Natural killer cell treated with Interleukin-12 subunit alpha and Interleukin-12 subunit beta and Interleukin-15 and Interleukin-18, amount 100 ng/mL, for 72 hours (primary cell): ENCODE data around the gene PALMD. TPM values are rescaled to one million over a fixed set of nuclear protein-coding genes. Genes with fewer than 3 reads are reported as not detected.

Source experiments
- ATAC-seq, 2 donors: fragments of 150-1000 bp; cut with Tn5 transposase in 1 of 2; sonication (Bioruptor Pico), chemical (Tn5 transposase) in 1 of 2; 2 replicates each; pipeline ENCODE4 v1.10.0; 2021
- DNase-seq: peaks from one replicate; pipeline ENCODE4 v3.0.0; 2022; ENCODE audit warnings: low spot score
- H3K27ac Mint-ChIP-seq, 2 donors: 1 replicate in 1 of 2; 2 replicates in 1 of 2; pipeline ENCODE4 v1.8.0; 2022; ENCODE audit warnings: mixed read lengths in 2 of 2, mild to moderate bottlenecking in 1 of 2, moderate library complexity in 1 of 2
- H3K27me3 Mint-ChIP-seq, 2 donors: 1 replicate in 1 of 2; 2 replicates in 1 of 2; pipeline ENCODE4 v1.8.0; 2022; ENCODE audit warnings: mixed read lengths in 2 of 2
- H3K36me3 Mint-ChIP-seq: one replicate; pipeline ENCODE4 v1.8.0; 2022; ENCODE audit warnings: mixed read lengths
- H3K4me1 Mint-ChIP-seq, 2 donors: 1 replicate in 1 of 2; 2 replicates in 1 of 2; pipeline ENCODE4 v1.8.0; 2022; ENCODE audit warnings: low read depth in 2 of 2, mixed read lengths in 2 of 2, mild to moderate bottlenecking in 1 of 2
- H3K4me3 Mint-ChIP-seq: one replicate; pipeline ENCODE4 v1.8.0; 2022; ENCODE audit warnings: mixed read lengths
- H3K9me3 Mint-ChIP-seq: 2 replicates; pipeline ENCODE4 v1.8.0; 2022; ENCODE audit warnings: mixed read lengths
- total RNA-seq, 2 donors: library from RNA; stranded (reverse); gene quantifications; one replicate each; pipeline ENCODE4 v1.2.3, GENCODE V29; 2022

The PALMD gene
- total RNA-seq, 2 donors from 2014 or later, result not detected

- ATAC-seq, result no peak
- Mint-ChIP-seq H3K9me3 (no peaks in the 10 kb centered on the region), H3K4me1 (peaks cover 0 to 4% of the 10 kb centered on the region in 2 donors), H3K36me3 (no peaks in the 10 kb centered on the region), H3K27me3 (no peaks in the 10 kb centered on the region), H3K27ac (no peak overlapping the region), H3K4me3 (no peak overlapping the region)
- no peak for DNase-seq
These were observed 61.7 kb downstream of the PALMD start for GRCh38 chr1:99707535-99708142.

- Mint-ChIP-seq H3K9me3 (no peaks in the 10 kb centered on the region), H3K27ac (no peak overlapping the region), H3K4me3 (no peak overlapping the region), H3K4me1 (no peaks in the 10 kb centered on the region), H3K36me3 (no peaks in the 10 kb centered on the region), H3K27me3 (no peaks in the 10 kb centered on the region)
- DNase-seq (no peak), ATAC-seq (no peak)
These were observed 65.1 kb downstream of the PALMD start for GRCh38 chr1:99710994-99711393.

DNA sequence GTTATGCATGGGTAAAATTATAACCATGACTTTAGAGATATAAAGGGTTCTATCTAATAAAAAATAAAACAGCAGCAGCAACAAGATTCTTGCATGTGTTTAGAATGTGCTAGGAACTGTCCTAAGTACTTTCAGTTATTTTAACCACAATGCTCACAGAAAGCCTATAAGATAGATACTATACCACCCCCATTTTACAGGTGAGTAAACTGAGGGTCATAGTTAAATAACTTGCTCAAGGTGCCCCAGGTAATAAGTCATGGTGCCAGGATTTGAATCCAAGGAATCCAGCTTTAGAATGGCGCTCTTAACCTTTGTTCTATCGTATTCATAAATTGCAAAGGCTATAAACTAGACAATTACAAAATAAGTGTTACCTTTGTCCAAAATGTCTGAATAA is 67.1 kb downstream of the PALMD start:
- Mint-ChIP-seq H3K4me3 (no peak overlapping the region), H3K27me3 (no peaks in the 10 kb centered on the region), H3K27ac (no peak overlapping the region), H3K9me3 (no peaks in the 10 kb centered on the region), H3K4me1 (no peaks in the 10 kb centered on the region), H3K36me3 (no peaks in the 10 kb centered on the region)
- ATAC-seq, result no peak
- DNase-seq, result no peak

GRCh38 chr1:99717005-99717404 is 71.1 kb downstream of the PALMD start:
- H3K36me3 Mint-ChIP-seq, result no peaks in the 10 kb centered on the region

GRCh38 chr1:99723251-99723650 is 77.3 kb downstream of the PALMD start:
- DNase-seq (no peak), ATAC-seq (no peak)
- Mint-ChIP-seq H3K4me3 (no peak overlapping the region), H3K27ac (no peak overlapping the region), H3K27me3 (no peaks in the 10 kb centered on the region), H3K9me3 (no peaks in the 10 kb centered on the region), H3K4me1 (no peaks in the 10 kb centered on the region), H3K36me3 (no peaks in the 10 kb centered on the region)

More at GRCh38 chr1:99717005-99717404, 71.1 kb downstream of the PALMD start:
- no peak for ATAC-seq
- Mint-ChIP-seq H3K4me1 (no peaks in the 10 kb centered on the region), H3K27me3 (no peaks in the 10 kb centered on the region), H3K4me3 (no peak overlapping the region), H3K9me3 (no peaks in the 10 kb centered on the region), H3K27ac (no peak overlapping the region)
- DNase-seq, result no peak

DNA sequence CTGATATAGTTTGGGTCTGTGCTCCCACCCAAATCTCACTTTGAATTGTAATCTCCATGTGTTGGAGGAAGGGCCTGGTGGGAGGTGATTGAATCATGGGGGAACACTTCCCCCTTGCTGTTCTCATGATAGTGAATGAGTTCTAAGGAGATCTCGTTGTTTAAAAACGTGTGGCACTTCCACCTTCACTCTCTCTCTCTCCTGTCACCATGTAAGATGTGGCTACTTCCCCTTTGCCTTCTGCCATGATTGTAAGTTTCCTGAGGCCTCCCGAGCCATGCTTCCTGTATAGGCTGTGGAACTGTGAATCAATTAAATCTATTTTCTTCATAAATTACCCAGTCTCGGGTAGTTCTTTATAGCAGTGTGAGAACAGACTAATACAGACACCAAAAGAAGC is 80.1 kb downstream of the PALMD start:
- Mint-ChIP-seq H3K4me1 (no peaks in the 10 kb centered on the region), H3K9me3 (no peaks in the 10 kb centered on the region), H3K4me3 (no peak overlapping the region), H3K27ac (no peak overlapping the region), H3K36me3 (no peaks in the 10 kb centered on the region), H3K27me3 (no peaks in the 10 kb centered on the region)
- no peak for DNase-seq
- ATAC-seq, result no peak

DNA sequence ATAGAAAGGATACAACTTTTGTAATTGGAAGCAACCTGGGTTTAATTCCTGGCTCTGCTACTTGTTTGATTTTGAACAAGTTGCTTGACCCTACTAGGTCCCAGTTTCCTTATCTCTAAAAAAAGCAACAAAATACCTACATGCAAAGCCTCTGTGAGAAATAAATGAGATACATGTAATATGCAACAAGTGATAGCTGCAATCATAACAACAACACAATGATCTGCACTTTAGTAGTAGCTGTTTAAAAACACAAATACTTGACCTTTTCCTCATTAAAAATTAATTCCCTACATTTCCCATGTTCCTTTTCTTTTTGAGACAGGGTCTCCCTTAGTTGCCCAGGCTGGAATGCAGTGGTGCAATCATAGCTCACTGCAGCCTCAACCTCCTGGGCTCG is 80.5 kb downstream of the PALMD start:
- Mint-ChIP-seq H3K36me3 (no peaks in the 10 kb centered on the region), H3K27me3 (no peaks in the 10 kb centered on the region), H3K27ac (no peak overlapping the region), H3K4me3 (no peak overlapping the region), H3K4me1 (no peaks in the 10 kb centered on the region), H3K9me3 (no peaks in the 10 kb centered on the region)
- no peak for ATAC-seq
- no peak for DNase-seq

DNA sequence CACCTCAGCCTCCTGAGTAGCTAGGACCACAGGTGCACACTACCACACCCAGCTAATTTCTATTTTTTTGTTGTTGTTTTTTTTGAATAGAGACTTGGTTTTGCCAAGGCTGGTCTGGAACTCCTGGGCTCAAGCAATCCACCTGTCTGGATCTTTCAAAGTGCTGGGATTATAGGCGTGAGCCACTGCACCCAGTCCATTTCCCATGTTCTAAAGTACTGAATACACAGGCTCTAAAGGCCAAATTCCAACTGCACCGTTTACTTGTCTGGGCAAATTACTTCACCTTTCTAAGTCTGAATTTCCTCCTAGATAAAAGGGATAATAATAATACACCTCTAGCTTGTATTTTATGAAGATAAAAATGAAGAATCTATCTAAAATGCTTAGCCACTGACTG is 80.9 kb downstream of the PALMD start:
- ATAC-seq (no peak), DNase-seq (no peak)
- no peaks in the 10 kb centered on the region for H3K9me3 Mint-ChIP-seq
- H3K27ac Mint-ChIP-seq, result no peak overlapping the region
- H3K4me3 Mint-ChIP-seq, result no peak overlapping the region
- H3K36me3 Mint-ChIP-seq, result no peaks in the 10 kb centered on the region
- no peaks in the 10 kb centered on the region for H3K4me1 Mint-ChIP-seq
- no peaks in the 10 kb centered on the region for H3K27me3 Mint-ChIP-seq

DNA sequence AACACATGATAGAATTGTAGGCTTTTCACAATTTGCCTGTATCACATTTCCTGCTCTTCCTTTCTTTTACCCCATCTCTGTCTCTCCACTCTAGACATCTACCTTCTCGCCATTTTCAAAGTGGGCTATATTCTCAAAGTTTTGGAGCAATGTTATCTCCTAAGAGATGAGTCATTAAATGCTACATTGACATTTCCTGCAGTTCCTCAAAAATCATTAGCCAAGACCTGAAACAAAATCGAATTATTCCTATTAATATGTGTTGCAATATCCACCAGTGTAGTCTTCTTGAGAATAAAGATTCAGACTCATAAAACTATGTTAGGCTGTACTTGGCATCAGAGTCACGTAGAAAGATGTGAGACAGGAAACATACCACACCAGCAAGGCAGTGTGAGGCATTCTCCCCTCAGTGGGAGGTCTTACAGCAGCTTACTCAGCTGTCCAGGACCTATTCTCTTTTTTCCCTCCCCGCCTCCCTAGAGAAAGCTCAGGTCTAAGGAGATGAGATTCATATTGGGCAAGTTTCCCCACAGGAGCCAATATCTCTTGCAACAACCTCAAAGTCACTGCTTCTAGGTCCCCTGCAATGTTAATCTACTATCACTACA is 81.8 kb downstream of the PALMD start:
- Mint-ChIP-seq H3K27ac (no peak overlapping the region), H3K27me3 (no peaks in the 10 kb centered on the region), H3K4me1 (no peaks in the 10 kb centered on the region), H3K4me3 (no peak overlapping the region), H3K36me3 (no peaks in the 10 kb centered on the region), H3K9me3 (no peaks in the 10 kb centered on the region)
- no peak for ATAC-seq
- DNase-seq, result no peak

GRCh38 chr1:99728494-99729235 is 82.8 kb downstream of the PALMD start:
- Mint-ChIP-seq H3K4me1 (no peaks in the 10 kb centered on the region), H3K4me3 (no peak overlapping the region), H3K9me3 (no peaks in the 10 kb centered on the region), H3K27me3 (no peaks in the 10 kb centered on the region), H3K36me3 (no peaks in the 10 kb centered on the region), H3K27ac (no peak overlapping the region)
- DNase-seq (no peak), ATAC-seq (no peak)

- Mint-ChIP-seq H3K36me3 (no peaks in the 10 kb centered on the region), H3K4me3 (no peak overlapping the region), H3K4me1 (no peaks in the 10 kb centered on the region), H3K9me3 (no peaks in the 10 kb centered on the region), H3K27ac (no peak overlapping the region), H3K27me3 (no peaks in the 10 kb centered on the region)
- DNase-seq (no peak), ATAC-seq (no peak)
These were observed 85.5 kb downstream of the PALMD start for GRCh38 chr1:99731384-99731783.

- ATAC-seq, result no peak
- Mint-ChIP-seq H3K36me3 (no peaks in the 10 kb centered on the region), H3K4me1 (no peaks in the 10 kb centered on the region), H3K27me3 (no peaks in the 10 kb centered on the region), H3K4me3 (no peak overlapping the region), H3K27ac (no peak overlapping the region), H3K9me3 (no peaks in the 10 kb centered on the region)
- no peak for DNase-seq
These were observed 89.9 kb downstream of the PALMD start for GRCh38 chr1:99735852-99736251.

DNA sequence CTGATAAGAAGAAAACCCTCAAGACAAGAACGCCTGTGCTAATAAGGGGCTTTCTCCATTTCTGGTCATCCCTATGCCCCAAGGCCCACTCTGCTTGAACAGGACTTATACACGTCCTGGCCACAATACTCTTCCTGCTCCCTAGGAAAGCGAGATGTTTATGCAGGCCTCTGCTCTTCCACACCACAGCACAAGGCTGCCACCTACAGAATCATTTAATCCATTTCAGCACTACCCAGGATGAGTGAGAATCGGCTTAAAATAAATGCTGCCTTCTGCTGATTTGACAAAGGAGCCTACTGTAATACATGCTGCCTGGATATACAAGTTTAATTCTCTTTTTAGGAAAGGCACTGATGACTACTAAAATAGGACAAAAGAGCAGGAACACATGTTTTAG is 91.1 kb downstream of the PALMD start:
- ATAC-seq, result no peak
- Mint-ChIP-seq H3K4me1 (no peaks in the 10 kb centered on the region), H3K27ac (no peak overlapping the region), H3K4me3 (no peak overlapping the region), H3K36me3 (no peaks in the 10 kb centered on the region), H3K27me3 (no peaks in the 10 kb centered on the region), H3K9me3 (no peaks in the 10 kb centered on the region)
- no peak for DNase-seq

GRCh38 chr1:99738858-99739465 is 93.0 kb downstream of the PALMD start:
- Mint-ChIP-seq H3K36me3 (no peaks in the 10 kb centered on the region), H3K4me1 (no peaks in the 10 kb centered on the region), H3K27ac (no peak overlapping the region), H3K4me3 (no peak overlapping the region), H3K27me3 (no peaks in the 10 kb centered on the region), H3K9me3 (no peaks in the 10 kb centered on the region)
- DNase-seq, result no peak
- no peak for ATAC-seq
